Ishikawa (cell line): ENCODE results near the gene NKX1-1.

Source experiments
- CEBPB ChIP-seq: IDR thresholded peaks from 2 replicates; pipeline ENCODE4 v1.6.1; 2012
- CREB1 ChIP-seq: IDR thresholded peaks from 2 replicates; pipeline ENCODE4 v1.6.1; 2012; ENCODE audit warnings: low read depth
- EGR1 ChIP-seq: IDR thresholded peaks from 2 replicates; pipeline ENCODE4 v1.6.1; 2012
- EP300 ChIP-seq: IDR thresholded peaks from 2 replicates; pipeline ENCODE4 v1.6.1; 2012; ENCODE audit warnings: borderline replicate concordance
- FOXM1 ChIP-seq: IDR thresholded peaks from 2 replicates; pipeline ENCODE4 v1.6.1; 2012; ENCODE audit warnings: low read depth, borderline replicate concordance
- NFIC ChIP-seq: IDR thresholded peaks from 2 replicates; pipeline ENCODE4 v1.6.1; 2012
- RAD21 ChIP-seq: IDR thresholded peaks from 2 replicates; pipeline ENCODE4 v1.6.1; 2012; ENCODE audit warnings: low read depth
- TAF1 ChIP-seq: IDR thresholded peaks from 2 replicates; pipeline ENCODE4 v1.6.1; 2012; ENCODE audit warnings: low read depth, mild to moderate bottlenecking
- TCF12 ChIP-seq: IDR thresholded peaks from 2 replicates; pipeline ENCODE4 v1.6.1; 2012; ENCODE audit warnings: low read depth
- TEAD4 ChIP-seq: IDR thresholded peaks from 2 replicates; pipeline ENCODE4 v1.6.1; 2012
- YY1 ChIP-seq: IDR thresholded peaks from 2 replicates; pipeline ENCODE4 v1.6.1; 2012; ENCODE audit warnings: low read depth
- ZBTB7A ChIP-seq: IDR thresholded peaks from 2 replicates; pipeline ENCODE4 v1.6.1; 2012; ENCODE audit warnings: low read depth
- TF ChIP-seq, protein P1 (sequence below): IDR thresholded peaks from 2 replicates; pipeline ENCODE4 v1.6.1; 2012
- TF ChIP-seq, protein P2 (sequence below): IDR thresholded peaks from 2 replicates; pipeline ENCODE4 v1.6.1; 2012; ENCODE audit warnings: low read depth, mild to moderate bottlenecking
- TF ChIP-seq, protein P3 (sequence below): IDR thresholded peaks from 2 replicates; pipeline ENCODE4 v1.6.1; 2012

The NKX1-1 gene

DNA sequence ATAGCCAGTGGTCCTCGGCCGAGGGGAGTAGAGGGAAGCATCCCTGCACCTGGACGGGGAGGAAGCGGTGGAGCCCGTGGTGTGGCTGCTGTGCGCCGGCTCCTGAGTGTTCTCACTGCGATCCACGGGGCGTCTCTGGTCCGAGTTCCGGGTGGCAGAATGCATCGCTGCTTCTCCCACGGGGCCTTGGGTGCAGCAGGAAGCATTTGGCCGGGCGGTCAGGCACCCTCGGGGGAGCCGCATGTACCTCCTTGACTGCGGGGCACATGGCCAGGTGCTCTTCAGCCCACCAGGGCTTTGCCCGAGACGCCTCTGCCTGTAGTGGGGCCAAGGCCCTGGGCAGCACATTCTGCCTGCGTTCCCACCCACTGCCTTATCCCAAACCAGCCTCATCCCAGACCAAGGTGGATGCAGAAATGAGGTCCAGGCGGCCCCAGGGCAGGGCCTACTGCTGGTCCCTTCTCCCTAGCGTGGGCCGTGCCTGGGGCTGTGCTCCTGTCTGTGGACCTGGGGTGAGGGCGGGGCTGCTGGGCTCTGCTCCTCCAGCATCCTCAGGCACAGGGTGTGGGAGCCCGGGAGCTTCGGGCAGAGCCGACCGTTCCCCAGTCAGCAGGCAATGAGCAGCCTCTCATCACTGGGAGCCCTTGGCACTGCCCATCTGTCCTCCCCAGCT lies 27.5 kb downstream of the NKX1-1 start:
- TF ChIP-seq ZBTB7A (no peak), CREB1 (no peak), EP300 (no peak), CEBPB (no peak), YY1 (no peak), RAD21 (no peak), TEAD4 (no peak), TAF1 (no peak), EGR1 (no peak), NFIC (no peak), FOXM1 (no peak), TCF12 (no peak)
- TF ChIP-seq, protein P1, sequence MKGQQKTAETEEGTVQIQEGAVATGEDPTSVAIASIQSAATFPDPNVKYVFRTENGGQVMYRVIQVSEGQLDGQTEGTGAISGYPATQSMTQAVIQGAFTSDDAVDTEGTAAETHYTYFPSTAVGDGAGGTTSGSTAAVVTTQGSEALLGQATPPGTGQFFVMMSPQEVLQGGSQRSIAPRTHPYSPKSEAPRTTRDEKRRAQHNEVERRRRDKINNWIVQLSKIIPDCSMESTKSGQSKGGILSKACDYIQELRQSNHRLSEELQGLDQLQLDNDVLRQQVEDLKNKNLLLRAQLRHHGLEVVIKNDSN = no peak
- TF ChIP-seq, protein P2, sequence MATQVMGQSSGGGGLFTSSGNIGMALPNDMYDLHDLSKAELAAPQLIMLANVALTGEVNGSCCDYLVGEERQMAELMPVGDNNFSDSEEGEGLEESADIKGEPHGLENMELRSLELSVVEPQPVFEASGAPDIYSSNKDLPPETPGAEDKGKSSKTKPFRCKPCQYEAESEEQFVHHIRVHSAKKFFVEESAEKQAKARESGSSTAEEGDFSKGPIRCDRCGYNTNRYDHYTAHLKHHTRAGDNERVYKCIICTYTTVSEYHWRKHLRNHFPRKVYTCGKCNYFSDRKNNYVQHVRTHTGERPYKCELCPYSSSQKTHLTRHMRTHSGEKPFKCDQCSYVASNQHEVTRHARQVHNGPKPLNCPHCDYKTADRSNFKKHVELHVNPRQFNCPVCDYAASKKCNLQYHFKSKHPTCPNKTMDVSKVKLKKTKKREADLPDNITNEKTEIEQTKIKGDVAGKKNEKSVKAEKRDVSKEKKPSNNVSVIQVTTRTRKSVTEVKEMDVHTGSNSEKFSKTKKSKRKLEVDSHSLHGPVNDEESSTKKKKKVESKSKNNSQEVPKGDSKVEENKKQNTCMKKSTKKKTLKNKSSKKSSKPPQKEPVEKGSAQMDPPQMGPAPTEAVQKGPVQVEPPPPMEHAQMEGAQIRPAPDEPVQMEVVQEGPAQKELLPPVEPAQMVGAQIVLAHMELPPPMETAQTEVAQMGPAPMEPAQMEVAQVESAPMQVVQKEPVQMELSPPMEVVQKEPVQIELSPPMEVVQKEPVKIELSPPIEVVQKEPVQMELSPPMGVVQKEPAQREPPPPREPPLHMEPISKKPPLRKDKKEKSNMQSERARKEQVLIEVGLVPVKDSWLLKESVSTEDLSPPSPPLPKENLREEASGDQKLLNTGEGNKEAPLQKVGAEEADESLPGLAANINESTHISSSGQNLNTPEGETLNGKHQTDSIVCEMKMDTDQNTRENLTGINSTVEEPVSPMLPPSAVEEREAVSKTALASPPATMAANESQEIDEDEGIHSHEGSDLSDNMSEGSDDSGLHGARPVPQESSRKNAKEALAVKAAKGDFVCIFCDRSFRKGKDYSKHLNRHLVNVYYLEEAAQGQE = no peak
- TF ChIP-seq, protein P3, sequence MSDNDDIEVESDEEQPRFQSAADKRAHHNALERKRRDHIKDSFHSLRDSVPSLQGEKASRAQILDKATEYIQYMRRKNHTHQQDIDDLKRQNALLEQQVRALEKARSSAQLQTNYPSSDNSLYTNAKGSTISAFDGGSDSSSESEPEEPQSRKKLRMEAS = no peak

DNA sequence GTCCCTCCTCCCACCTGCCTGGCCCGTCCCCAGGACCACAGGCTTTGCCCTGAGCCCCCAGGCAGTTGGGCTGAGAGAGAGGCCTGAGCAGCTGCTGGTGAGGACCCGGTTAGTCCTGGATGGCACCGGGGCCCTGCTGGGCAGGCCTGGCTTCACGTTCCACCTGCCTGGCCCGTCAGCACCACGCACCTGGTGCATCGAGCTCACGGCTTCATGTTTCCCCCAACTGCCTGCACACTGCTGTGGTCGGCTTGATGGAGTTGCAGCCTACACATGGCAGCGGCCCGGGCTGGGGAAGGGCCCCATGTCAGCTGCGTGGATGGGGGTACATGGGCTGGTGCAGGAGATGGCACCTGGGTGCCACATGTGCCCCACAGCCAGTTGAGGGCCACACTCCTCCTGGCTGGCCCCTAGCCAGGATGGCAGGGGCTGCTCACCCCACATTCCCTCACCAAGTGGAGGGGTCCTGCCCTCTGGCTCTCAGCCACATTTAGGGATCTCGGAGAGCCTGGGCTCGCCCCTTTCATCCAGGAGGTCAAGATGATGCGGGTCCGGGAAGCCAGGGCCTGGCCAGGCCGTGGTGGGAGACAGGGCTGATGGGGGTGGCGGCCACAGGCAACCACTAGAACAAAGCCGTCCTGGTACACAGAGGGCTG lies 28.5 kb downstream of the NKX1-1 start:
- TF ChIP-seq RAD21 (no peak), CREB1 (no peak), TAF1 (no peak), ZBTB7A (no peak), NFIC (no peak), TCF12 (no peak), FOXM1 (no peak), TEAD4 (no peak), EP300 (no peak), YY1 (no peak), CEBPB (no peak), EGR1 (no peak)
- TF ChIP-seq, protein P2 = no peak
- TF ChIP-seq, protein P1 = no peak
- TF ChIP-seq, protein P3 = no peak

DNA sequence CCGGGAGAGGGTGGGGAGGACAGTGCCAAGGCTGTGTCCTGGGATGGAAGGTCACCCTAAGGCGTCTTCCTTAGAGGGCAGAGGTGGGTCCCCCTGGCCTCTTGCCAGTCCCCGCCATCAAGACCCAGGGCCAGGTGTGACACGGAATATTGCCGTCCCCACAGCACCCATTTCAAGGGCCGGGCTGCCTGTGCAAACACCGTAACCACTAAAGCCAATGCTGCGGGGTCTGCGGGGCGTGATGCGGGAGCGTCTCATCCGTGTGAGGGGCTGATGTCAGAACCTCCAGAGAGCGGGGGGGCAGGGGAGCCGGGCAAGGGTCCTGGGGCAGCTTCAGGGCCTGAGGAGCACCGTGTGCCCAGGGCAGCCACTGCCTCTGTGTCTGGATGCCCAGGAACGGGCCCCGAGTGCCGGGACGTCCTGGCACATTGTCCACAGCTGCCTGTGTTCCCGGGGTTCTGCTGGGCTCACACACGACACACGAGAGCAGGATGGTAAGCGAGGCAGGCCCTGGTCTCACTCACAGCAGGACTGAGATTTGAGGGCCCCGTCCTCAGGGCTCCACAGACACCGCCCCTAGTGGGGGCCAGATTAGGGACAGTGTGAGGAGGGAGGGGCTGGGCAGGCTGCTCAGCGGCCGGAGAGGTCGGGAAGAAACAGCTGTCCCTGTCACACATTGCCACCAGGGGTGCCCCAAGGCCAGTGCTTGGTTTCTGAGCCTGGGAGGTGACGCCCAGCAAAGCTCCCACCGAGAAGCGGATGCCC lies 29.2 kb downstream of the NKX1-1 start:
- no peak for TF ChIP-seq FOXM1
- TF ChIP-seq CREB1 = no peak
- TF ChIP-seq TCF12 = no peak
- TF ChIP-seq, protein P2 = no peak
- TF ChIP-seq RAD21 = no peak
- no peak for TF ChIP-seq TAF1
- TF ChIP-seq, protein P3 = no peak
- no peak for TF ChIP-seq TEAD4
- no peak for TF ChIP-seq EGR1
